GM12892 (cell line): ENCODE data around the gene FBXL17.

ENCODE experiments used
- POLR2A ChIP-seq: IDR thresholded peaks from 2 replicates; pipeline ENCODE4 v1.6.1; 2011; ENCODE audit warnings: low read depth, low read length, control low read depth
- POLR2AphosphoS5 ChIP-seq: IDR thresholded peaks from 2 replicates; pipeline ENCODE4 v1.6.1; 2011; ENCODE audit warnings: low read depth, low read length, control low read depth
- TAF1 ChIP-seq: IDR thresholded peaks from 2 replicates; pipeline ENCODE4 v1.6.1; 2011; ENCODE audit warnings: low read depth, mild to moderate bottlenecking, control low read depth, low read length, borderline replicate concordance

DNA sequence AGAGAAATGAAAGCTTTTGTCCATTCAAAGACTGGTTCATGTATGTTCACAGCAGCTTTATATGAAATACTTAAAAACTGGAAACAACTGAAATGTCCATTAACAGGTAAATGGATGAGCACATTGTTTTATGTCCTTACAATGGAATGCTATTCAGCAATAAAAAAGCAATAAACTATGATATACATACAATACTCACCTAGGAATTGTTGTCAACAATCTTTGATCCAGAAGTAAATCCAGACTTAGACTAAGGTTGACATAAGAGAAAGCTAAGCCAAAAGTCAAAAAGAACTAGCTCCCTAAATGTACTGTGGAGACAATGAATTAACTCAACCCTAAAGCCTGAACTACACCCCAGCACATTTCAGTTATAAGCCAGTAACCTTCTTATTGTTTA is 54.9 kb downstream of the FBXL17 start:
- TF ChIP-seq POLR2AphosphoS5 (no peak), POLR2A (no peak), TAF1 (no peak)
